HG02981 (cell line): ENCODE results near the gene ALPK3.
"Not testable (repeated sequence)": the region's sequence is repeated elsewhere in the genome, so short reads cannot be mapped to it uniquely, and the experiment has no call there.

ENCODE experiments used
- ATAC-seq: cut with Tn5 transposase; IDR thresholded peaks from one replicate; pipeline ENCODE4 v1.9.1; 2021; ENCODE audit warnings: mild to moderate bottlenecking, moderate library complexity; ENCODE audit not compliant: unreplicated experiment

Gene ALPK3

DNA sequence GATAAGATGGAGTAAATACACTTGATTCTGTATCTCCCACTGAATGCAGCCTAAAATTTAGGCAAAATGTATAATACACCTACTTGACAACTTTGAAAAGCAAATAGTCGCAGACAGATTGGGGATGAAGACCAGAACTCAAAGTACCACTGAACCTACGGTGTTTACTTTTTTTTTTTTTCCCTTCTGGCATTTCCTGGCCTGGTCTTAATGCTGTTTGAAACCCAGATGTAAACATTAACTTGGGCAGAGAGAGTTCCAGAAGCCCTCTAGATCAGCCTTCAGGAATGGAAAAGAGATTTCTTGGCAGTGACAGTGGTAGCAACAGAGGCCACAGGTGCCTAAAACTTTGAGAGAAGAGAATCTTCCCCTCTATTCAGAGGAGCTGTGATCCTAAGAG is 27.8 kb downstream of the ALPK3 start:
- no peak for ATAC-seq

DNA sequence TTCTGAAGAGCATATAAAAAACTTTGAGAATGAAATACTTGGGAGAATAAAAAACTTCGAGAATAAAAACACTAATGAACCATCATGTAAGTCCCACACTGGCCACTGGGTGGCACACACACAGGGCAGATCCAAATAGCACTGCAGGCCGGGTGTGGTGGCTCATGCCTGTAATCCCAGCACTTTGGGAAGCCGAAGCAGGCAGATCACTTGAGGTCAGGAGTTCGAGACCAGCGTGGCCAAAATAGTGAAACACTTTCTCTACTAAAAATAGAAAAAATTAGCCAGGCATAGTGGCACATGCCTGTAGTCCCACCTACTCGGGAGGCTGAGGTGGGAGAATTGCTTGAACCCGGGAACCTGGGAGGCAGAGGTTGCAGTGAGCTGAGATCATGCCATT is 28.5 kb downstream of the ALPK3 start:
- not testable (repeated sequence) for ATAC-seq

- ATAC-seq: no peak
Measured at GRCh38 chr15:84846269-84846668, 29.1 kb downstream of the ALPK3 start.

DNA sequence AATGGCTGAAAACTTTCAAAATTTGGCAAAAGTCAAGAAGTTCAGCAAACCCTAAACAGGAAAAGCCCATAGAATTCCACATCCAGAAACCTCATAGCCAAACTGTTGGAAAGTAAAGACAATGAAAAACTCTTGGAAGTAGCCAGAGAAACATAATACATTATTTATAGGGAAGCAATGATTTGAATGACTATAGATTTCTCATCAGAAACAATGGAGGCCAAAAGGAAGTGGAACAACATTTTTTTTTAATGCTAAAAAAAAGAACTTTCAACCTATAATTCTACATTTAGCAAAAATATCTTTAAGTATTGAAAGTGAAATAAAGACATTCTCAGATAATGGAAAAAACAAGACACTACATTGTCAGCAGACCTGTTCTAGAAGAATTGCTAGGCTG is 30.2 kb downstream of the ALPK3 start:
- no peak for ATAC-seq

DNA sequence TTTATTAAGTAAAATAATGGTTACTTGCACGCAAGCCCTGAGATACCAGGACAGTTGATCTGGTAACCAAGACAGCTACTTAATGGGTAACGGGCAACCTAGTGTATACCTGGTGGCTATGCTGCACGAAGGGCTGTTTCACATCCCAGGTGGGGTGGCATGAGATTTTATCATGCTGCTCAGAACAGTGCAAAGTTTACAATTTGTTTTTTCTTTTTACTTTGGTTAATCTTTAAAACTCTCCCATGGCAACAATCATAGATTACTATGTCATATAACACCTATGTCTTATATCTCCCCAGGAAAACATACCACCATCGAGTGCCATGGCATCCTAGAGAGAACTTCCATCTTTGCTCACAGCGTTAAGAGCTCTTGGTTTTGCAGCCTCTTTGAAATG is 35.1 kb downstream of the ALPK3 start:
- no peak for ATAC-seq

DNA sequence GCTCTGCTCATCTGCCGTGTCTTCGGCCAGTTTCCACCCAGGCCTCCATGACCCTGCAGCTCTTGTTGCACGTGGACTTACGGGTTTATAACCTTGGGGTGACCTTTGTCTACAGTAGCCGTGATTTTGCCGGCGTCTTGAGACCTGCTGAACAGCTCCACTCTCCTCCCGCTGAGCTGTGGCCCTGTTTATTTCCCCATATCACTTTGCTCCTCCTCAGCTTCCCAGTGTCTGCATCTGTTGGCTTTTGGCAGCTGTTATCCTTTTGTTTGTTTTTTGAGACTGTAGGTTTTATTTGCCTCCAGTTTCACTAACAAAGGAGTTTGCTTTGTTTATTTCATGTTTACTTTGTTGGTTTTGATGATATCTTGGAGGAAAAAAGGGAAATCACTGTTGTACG is 38.0 kb downstream of the ALPK3 start:
- no peak for ATAC-seq

- no peak for ATAC-seq
Measured at GRCh38 chr15:84855765-84856164, 38.6 kb downstream of the ALPK3 start.

- no peak for ATAC-seq
Measured at GRCh38 chr15:84856731-84857417, 39.7 kb downstream of the ALPK3 start.

- ATAC-seq: no peak
Measured at GRCh38 chr15:84857418-84858004, 40.4 kb downstream of the ALPK3 start.

DNA sequence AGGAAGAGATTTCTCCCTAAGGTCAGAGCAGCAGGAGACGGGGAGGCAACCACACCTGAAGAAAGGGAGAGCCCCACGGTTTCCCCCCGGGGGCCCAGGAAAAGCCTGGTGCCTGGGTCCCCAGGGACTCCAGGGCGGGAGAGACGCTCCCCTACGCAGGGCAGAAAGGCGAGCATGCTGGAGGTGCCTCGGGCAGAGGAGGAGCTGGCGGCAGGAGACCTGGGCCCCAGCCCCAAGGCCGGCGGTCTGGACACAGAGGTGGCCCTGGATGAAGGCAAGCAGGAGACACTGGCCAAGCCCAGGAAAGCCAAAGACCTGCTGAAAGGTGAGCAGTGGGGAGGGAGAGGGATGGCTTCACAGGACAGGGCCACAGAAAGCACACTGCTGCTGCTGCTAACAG is 41.1 kb downstream of the ALPK3 start:
- ATAC-seq: no peak

- no peak for ATAC-seq
Measured at GRCh38 chr15:84859144-84859543, 42.0 kb downstream of the ALPK3 start.

DNA sequence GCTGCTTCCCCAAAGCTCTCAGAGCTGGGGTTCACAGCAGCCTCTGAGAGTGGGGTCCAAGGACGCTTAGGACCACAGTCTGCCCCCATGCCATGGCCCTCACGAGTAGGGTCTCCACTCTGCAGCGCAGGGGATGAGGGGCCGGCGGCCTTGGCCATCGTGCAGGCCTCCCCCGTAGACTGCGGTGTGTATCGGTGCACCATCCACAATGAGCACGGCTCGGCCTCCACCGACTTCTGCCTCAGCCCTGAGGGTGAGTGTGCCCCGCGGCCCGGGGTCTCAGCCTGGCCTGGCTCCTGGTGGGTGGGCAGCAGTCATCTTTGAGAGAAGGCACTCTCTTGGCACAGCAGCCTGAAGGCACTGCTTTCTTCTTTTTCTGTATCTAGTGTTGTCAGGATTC is 42.5 kb downstream of the ALPK3 start:
- ATAC-seq: no peak

DNA sequence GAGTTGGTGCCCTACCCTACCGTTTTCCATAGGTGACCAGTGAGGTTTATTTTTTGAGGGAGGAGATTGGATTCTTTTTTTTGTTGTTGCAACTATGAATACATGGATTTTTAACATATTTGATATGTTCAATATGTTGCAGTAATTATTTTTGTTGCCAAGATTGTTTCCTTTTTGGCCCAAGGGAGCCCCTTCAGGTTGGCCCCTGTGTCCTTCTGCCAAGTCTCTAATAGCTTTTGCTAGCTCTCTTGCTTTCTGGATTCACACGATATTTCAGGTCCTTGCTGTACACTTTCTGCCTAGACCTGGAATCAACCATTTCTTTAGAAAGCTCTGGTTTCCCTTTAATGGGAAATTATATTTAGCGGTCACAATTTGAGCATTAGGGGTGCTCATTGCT is 44.6 kb downstream of the ALPK3 start:
- ATAC-seq: no peak

DNA sequence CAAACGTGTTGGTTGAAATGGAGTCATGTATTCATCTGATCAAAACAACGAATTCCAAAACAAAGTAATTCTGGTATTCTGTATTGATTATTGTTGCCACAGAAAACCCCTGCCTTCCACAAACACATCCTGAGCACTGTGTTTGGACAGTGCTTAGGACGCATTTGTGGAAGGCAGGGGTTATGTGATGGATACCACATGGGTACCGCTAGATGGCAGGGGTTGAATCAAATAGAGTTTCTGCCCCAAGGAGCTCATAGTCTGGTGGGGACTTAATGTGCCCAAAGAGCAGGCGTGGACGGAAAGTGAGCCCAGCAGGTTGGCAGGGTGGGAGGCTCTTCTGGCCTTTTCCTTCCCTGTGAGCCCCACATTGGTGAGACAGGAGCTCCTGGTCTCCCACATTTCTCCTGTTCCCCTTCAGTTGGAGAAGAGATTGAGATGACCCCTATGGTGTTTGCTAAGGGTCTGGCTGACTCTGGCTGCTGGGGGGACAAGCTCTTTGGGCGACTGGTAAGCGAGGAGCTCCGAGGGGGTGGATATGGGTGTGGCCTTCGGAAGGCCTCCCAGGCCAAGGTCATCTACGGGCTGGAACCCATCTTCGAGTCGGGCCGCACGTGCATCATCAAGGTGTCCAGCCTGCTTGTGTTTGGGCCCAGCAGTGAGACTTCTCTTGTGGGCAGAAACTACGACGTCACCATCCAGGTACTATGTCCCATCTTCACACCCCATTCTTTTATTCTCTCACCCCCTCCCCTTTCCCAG is 45.2 kb downstream of the ALPK3 start:
- no peak for ATAC-seq

DNA sequence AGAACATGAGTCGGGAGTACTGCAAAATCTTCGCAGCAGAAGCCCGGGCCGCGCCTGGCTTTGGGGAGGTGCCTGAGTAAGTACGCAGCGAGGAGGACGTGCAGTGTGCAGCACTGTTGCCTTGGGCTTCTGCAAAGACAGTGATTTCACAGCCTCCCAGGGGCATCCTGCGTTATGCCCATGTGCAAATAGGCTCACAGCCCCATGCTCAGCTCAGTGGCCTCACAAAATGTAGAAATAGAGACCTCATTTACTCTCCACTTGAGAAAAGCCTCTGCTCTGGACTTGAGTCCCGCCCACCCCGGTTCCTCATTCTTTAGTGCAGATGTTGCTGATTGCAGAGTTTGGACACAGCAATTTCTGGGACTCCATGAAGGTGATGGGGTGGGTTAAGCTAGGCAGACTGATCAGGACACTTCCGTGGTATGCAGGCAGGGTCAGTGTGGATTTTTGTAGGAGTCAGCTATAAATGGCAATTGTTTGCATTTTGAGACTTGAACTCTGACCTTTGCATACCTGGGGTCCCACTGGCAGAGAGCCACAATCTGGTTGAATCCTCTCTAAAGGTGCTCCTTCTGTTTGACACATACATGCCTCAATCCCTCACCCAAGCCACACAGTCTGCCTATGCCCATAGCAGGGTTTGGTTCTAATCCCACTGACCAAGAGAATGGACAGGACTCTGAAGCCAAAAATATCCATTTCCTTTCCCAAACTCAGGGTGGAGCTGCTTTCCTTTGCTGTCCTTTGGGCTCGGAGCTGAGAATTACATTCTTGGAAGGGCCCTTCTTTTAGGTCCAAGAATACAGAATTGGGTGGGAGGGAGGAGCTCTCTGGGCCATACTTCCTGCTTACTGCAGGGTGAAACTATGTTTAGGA is 46.6 kb downstream of the ALPK3 start:
- ATAC-seq: no peak

DNA sequence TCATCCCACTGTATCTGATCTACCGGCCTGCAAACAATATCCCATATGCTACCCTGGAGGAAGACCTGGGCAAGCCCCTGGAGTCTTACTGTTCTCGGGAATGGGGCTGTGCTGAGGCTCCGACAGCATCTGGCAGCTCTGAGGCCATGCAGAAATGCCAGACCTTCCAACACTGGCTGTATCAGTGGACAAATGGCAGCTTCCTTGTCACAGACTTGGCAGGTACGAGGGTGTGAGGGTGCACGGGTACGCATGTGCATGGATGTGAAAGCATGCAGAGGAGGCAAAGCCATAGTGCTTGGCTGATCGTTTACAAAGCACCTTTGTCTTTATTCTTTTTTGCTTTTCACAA is 47.3 kb downstream of the ALPK3 start:
- ATAC-seq: no peak

- no peak for ATAC-seq
Measured at GRCh38 chr15:84865074-84865569, 48.0 kb downstream of the ALPK3 start.

- ATAC-seq: no peak
Measured at GRCh38 chr15:84868037-84868880, 51.1 kb downstream of the ALPK3 start.

DNA sequence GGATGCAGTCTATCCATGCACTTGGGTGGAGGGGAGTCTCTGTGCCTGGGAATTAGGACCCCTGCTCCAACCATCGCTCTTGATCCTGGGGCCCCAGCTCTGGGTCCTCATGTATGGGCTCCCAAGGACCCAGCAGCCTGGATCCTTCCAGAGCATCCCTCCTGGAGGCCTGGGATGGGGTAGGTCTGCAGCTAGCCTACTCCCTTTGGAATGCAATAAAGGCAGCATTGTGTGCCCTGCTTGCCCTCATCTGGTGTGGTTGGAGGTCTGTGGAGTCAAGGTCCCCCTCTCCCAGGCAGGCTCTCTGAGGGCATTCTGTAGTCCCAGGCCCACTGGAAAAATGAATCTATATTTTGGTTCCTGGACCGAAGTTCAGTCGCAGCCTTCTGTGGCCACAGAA is 52.4 kb downstream of the ALPK3 start:
- no peak for ATAC-seq

GRCh38 chr15:84871428-84871985 is 54.4 kb downstream of the ALPK3 start:
- no peak for ATAC-seq
